Skin epidermis (tissue), 12 donors: Measurements from ENCODE around the gene HSD17B4.
"Not testable (repeated sequence)": the region's sequence is repeated elsewhere in the genome, so short reads cannot be mapped to it uniquely, and the experiment has no call there.

ENCODE experiments used
- H3K27ac ChIP-seq, 21 experiments: fragments of 200-600 bp; sonication (generic) in 11 of 21; one replicate each; pipeline ENCODE4 v1.5.0; 2020; ENCODE audit warnings: mild to moderate bottlenecking in 3 of 21, inconsistent platforms in 2 of 21, moderate library complexity in 2 of 21
- H3K4me3 ChIP-seq, 7 experiments: fragments of 200-600 bp; sonication (generic) in 2 of 7; one replicate each; pipeline ENCODE4 v1.5.0; 2020; ENCODE audit warnings: inconsistent platforms in 2 of 7, mild to moderate bottlenecking in 2 of 7, moderate library complexity in 1 of 7

The HSD17B4 gene

GRCh38 chr5:119470105-119470763, 17.9 kb downstream of the HSD17B4 start:
- Histone ChIP-seq H3K4me3 (no peak overlapping the region), H3K27ac (no peak overlapping the region)

GRCh38 chr5:119470851-119471451, 18.7 kb downstream of the HSD17B4 start:
- Histone ChIP-seq H3K4me3 (no peak overlapping the region), H3K27ac (no peak overlapping the region)

DNA sequence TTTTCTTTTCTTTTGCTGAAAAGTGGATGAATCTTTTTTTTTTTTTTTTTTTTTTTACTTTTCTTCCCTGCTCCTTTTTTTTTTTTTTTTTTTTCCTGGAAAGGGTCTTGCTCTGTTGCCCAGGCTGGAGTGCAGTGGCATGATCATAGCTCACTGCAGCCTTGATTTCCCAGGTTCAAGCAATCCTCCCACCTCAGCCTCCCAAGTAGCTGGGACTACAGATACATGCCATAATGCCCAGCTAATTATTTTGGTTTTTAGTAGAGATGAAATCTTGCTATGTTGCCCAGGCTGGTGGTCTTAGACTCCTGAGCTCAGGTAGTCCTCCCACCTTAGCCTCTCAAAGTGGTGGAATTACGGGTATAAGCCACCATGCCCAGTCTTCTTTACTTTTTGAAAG, 20.9 kb downstream of the HSD17B4 start:
- H3K27ac ChIP-seq = no peak overlapping the region
- H3K4me3 ChIP-seq = no peak overlapping the region

GRCh38 chr5:119476341-119476740, 24.0 kb downstream of the HSD17B4 start:
- Histone ChIP-seq H3K4me3 (no peak overlapping the region), H3K27ac (no peak overlapping the region)

DNA sequence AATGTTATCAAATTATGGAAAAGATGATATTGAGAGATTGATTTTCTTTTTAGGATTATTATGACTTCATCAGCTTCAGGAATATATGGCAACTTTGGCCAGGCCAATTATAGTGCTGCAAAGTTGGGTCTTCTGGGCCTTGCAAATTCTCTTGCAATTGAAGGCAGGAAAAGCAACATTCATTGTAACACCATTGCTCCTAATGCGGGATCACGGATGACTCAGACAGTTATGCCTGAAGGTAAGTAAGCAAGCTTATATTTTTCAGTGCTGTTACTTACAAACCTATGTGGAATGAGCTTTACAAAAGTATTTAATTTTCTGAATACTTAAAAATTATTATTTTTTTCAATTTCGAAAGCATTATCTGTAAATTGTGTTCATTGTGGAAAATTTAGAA, 26.5 kb downstream of the HSD17B4 start:
- H3K27ac ChIP-seq = no peak overlapping the region

GRCh38 chr5:119480629-119481028, 28.3 kb downstream of the HSD17B4 start:
- H3K27ac ChIP-seq, H3K4me3 ChIP-seq: not testable (repeated sequence)

More for the DNA sequence above, 26.5 kb downstream of the HSD17B4 start:
- H3K4me3 ChIP-seq = no peak overlapping the region

GRCh38 chr5:119483155-119483554, 30.9 kb downstream of the HSD17B4 start:
- no peak overlapping the region for H3K27ac ChIP-seq
- no peak overlapping the region for H3K4me3 ChIP-seq

- H3K27ac ChIP-seq = no peak overlapping the region
- no peak overlapping the region for H3K4me3 ChIP-seq
Measured at GRCh38 chr5:119484884-119485283, 32.6 kb downstream of the HSD17B4 start.

- Histone ChIP-seq H3K27ac (no peak overlapping the region), H3K4me3 (no peak overlapping the region)
Measured at GRCh38 chr5:119501671-119502179, 49.4 kb downstream of the HSD17B4 start.

DNA sequence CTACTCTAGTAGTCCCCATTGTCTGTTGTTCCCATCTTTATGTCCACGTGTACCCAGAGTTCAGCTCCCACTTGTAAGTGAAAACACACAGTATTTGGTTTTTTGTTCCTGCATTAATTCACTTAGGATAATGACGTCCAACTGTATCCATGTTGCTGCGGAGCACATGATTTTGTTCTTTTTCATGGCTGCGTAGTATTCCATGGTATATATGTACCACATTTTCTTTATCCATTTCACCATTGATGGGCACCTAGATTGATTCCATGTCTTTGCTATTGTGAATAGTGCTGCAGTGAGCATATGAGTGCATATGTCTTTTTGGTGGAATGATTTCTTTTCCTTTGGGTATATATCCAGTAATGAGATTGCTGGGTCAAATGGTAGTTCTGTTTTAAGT, 51.6 kb downstream of the HSD17B4 start:
- H3K4me3 ChIP-seq, H3K27ac ChIP-seq: not testable (repeated sequence)

GRCh38 chr5:119512277-119512676, 60.0 kb downstream of the HSD17B4 start:
- no peak overlapping the region for H3K27ac ChIP-seq
- H3K4me3 ChIP-seq = no peak overlapping the region

GRCh38 chr5:119515192-119515591, 62.9 kb downstream of the HSD17B4 start:
- H3K27ac ChIP-seq = no peak overlapping the region

DNA sequence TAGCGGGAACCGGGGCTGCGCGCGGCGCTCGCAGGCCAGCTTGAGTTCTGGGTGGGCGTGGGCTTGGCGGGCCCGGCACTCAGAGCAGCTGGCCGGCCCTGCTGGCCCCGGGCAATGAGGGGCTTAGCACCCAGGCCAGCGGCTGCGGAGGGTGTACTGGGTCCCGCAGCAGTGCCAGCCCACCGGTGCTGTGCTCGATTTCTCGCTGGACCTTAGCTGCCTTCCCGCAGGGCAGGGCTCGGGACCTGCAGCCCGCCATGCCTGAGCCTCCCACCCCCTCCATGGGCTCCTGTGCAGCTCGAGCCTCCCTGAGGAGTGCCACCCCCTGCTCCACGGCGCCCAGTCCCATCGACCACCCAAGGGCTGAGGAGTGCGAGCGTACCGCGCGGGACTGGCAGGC, 64.8 kb downstream of the HSD17B4 start:
- not testable (repeated sequence) for H3K27ac ChIP-seq, H3K4me3 ChIP-seq

More at GRCh38 chr5:119515192-119515591, 62.9 kb downstream of the HSD17B4 start:
- no peak overlapping the region for H3K4me3 ChIP-seq

DNA sequence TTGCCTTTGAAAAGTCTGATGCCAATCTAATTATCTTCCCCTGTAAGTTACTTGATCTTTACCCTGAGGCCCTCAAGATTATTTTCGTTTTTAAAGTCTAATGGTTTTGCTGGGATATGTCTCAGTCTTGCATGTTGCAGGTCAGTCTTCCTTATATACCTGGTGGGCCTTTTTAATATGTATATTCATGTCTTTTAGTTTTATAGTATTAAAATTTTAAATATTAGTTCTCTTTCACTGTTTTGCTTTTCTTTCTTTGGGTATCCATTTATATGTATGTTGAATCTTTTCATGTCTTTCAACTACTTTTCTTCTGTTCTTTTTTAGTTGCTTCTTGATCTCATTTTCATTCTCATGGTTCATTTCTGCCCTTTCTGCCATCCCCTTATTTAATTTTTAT, 68.9 kb downstream of the HSD17B4 start:
- no peak overlapping the region for H3K27ac ChIP-seq
- no peak overlapping the region for H3K4me3 ChIP-seq

GRCh38 chr5:119522841-119523240, 70.5 kb downstream of the HSD17B4 start:
- H3K27ac ChIP-seq = no peak overlapping the region

GRCh38 chr5:119524485-119524884, 72.2 kb downstream of the HSD17B4 start:
- no peak overlapping the region for H3K27ac ChIP-seq

More at GRCh38 chr5:119522841-119523240, 70.5 kb downstream of the HSD17B4 start:
- no peak overlapping the region for H3K4me3 ChIP-seq

DNA sequence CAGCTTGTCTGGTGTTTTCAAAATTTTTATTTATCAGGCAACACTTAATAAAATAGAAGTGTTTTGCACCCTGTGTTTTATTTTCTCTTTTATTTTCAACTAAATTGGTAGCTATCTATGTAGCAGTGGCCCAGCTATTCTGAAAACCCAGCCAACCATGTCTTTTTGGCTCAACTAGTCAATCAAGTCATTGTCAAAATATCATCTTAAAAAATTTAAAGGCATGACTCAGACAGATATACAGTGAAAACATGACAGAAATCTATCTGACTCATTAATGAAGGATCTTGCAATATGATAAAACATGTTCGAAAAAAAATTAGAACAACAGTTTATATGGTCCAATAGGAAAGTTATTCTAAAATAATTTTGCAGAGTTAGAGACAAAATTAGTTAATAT, 75.1 kb downstream of the HSD17B4 start:
- H3K4me3 ChIP-seq = no peak overlapping the region
- no peak overlapping the region for H3K27ac ChIP-seq

More at GRCh38 chr5:119524485-119524884, 72.2 kb downstream of the HSD17B4 start:
- no peak overlapping the region for H3K4me3 ChIP-seq

DNA sequence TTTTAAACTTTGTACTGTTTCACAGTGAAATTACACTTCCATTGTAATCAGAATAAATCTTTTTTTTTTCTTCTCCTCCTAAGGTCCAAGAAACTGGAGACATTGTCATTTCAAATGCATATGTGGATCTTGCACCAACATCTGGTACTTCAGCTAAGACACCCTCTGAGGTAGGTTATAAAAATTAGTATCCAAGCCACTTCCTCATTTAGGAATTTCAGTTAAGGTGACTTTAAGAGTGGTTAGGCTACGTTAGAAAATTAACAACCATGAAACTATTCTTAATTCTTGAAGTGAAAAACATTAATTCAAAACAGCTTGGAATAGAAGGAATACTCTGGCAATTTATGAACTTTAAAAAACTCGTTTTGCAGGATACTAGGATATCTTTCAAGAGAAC, 77.5 kb downstream of the HSD17B4 start:
- no peak overlapping the region for H3K4me3 ChIP-seq

DNA sequence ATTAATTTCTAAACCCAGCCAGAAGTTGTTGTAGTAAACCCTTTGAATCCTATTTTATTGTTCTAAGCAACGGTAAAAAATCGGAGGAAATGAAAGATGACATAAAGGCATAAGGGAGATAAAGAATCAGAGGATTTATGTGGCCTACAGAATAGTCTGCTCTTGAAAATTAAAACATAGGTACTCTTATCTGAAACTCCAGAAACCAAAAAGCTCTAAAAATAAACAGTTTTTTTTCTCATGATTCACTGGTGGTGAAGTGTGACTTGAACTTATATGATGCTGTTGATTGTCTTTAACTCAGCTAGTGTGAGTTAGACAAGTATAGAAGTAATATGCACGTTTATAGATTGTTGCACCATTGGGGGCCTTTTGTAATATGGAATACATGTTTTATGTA, 80.3 kb downstream of the HSD17B4 start:
- no peak overlapping the region for H3K27ac ChIP-seq
- H3K4me3 ChIP-seq = no peak overlapping the region

More for the DNA sequence above, 77.5 kb downstream of the HSD17B4 start:
- no peak overlapping the region for H3K27ac ChIP-seq

DNA sequence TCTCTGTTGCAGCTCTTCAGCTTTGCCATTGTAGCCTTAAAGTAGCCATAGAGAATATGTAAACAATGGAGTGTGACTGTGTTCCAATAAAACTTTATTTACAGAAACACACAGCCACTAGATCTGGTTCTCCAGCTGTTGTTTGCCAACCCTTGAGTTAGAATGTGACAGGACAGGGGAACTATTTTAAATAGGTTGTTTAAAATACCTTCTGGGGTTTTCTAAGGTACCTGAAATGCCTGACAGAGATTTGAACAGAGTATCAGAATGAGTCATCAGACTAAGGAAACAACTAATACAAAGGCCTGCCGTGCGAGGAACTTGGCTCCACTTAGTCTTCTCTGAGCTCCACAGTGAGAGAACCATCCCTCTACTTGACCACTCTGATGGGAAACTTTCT, 85.4 kb downstream of the HSD17B4 start:
- no peak overlapping the region for H3K27ac ChIP-seq
- no peak overlapping the region for H3K4me3 ChIP-seq

DNA sequence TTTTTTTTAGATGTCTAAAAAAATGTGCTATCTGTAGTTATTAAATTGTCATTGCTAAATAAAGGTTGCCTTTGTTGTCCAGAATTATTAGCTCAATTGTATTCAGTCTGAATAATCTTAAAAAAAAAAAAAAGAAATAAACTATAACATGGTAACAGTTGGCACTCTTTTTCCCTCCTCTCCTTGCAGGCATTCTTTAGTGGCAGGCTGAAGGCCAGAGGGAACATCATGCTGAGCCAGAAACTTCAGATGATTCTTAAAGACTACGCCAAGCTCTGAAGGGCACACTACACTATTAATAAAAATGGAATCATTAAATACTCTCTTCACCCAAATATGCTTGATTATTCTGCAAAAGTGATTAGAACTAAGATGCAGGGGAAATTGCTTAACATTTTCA, 89.4 kb downstream of the HSD17B4 start:
- H3K4me3 ChIP-seq = no peak overlapping the region
- H3K27ac ChIP-seq = no peak overlapping the region
